KOPT-K1 (cell line): ENCODE measurements around the gene TSPOAP1.
A peak's percentile ranks its signal among the peaks of the same experiment; 100 is the strongest.
"Not testable (repeated sequence)": the region's sequence is repeated elsewhere in the genome, so short reads cannot be mapped to it uniquely, and the experiment has no call there.

Experiments used
- H3K27ac ChIP-seq: fragments of 200-600 bp; sonication (generic); 2 replicates; pipeline ENCODE4 v1.5.1; 2016; ENCODE audit warnings: antibody characterized with exemption, mild to moderate bottlenecking, low read depth, low read length; ENCODE audit not compliant: poor library complexity, severe bottlenecking
- H3K36me3 ChIP-seq: fragments of 200-600 bp; sonication (generic); 2 replicates; pipeline ENCODE4 v1.5.1; 2017; ENCODE audit warnings: antibody characterized with exemption, mild to moderate bottlenecking, low read length, moderate library complexity; ENCODE audit not compliant: insufficient read depth
- H3K9me3 ChIP-seq: fragments of 200-600 bp; sonication (generic); 2 replicates; pipeline ENCODE4 v1.5.1; 2017; ENCODE audit warnings: antibody characterized with exemption, low read length, mild to moderate bottlenecking; ENCODE audit not compliant: insufficient read depth, poor library complexity, severe bottlenecking

The TSPOAP1 gene

DNA sequence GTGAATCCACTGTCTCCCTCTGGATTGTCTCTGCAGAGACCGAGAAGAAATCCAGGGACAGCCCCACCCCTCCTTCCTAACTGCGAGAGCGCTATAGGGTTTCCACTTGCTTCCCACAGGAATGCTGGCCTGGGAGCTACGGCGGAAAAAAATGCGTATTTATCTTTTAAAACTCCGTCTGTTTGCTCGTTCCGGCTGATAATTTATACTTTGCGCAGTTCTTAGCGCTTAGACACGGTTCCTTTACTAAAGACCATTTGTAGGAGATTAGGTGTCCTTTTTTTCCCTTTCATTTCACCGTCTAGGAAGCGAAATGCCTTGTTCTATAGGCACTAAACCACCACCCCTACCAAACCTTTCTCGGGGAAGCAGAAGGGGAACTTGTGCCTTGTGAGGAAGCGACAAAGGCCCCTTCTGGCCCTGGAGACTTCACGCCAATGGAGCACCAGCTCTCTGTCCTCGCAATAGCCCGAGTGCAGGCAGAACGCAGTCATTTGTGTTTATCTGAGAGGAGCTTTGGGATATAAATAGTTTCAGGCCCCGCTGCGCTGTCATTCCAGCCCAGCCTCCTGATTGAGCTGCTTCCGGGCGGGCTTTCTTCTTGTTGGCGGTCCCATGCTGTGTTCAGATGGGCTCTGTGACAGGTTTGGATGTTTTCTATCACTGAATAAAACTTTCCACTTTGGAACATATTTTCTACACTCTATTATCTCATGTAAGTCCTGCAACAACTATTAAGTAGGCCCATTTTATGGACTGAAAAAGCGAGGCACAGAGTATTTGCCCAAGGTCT, 24.2 kb upstream of the TSPOAP1 start:
- Histone ChIP-seq H3K36me3 (peaks cover 31% of the 10 kb centered on the region), H3K27ac (peak overlapping the region; percentile 90), H3K9me3 (no peaks in the 10 kb centered on the region)

DNA sequence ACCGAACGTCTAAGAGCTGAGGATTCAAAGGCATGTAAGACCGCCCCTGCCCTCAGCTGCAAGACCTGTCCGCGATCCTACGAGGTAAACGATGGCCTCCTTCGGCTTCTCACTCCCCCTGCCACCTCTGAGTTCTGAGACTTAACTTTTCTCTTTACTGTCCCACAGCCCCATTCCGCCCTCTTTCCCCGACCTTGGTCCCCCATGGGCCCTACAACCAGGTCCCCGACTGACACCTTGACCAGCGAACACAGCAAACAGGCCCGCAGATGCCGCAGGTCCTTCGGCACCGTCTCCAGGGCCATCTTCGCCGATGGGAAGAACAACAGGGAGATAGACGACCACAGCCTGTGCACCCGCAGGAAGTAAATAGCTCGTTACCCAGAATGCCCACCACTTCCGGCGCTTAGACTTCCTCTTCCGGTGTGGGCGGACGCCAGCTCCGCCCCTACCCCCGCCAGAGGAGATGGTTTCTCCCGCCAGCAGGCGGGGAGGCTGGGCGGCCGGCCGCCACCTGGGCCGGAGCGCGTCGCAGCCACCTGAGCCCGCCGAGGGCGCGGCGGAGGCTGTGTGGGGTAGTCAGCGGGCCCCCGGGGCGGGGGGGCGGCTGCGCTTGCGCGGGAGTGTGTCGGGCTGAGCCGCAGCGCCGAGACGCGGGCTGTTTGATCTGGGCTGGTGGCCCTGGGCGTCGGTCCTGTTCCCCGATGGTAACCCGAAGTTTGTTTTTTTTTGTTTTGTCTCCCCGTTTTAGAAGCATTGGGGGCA, 23.4 kb upstream of the TSPOAP1 start, which contains the start of gene SUPT4H1:
TSS of gene SUPT4H1 (minus strand) at position 371 of the 765 bp plus-strand sequence. CDS start at position 305, 66 bp downstream.
- Histone ChIP-seq H3K27ac (peak within 1 kb of the TSS; percentile 90), H3K36me3 (peaks cover 39% of the 10 kb centered on the region), H3K9me3 (no peaks in the 10 kb centered on the region)

DNA sequence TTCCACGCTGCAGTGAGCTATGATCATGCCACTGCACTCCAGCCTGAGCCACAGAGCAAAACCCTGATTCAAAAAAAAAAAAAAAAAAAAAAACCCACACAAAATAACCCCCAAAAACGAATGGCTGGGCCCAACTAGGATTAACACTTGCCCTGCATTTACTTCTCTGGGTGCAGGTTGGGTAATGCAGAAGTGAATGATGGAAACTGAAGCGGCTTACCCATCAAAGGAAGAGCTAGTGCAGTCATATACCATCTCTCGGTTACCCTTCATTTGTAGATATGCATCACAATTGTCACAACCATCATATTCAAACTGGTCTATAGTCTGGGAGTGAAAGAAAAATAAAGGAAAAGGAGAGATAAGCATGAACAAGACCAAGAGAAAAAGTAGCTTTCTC, 22.6 kb upstream of the TSPOAP1 start:
- Histone ChIP-seq H3K36me3 (peaks cover 47% of the 10 kb centered on the region), H3K27ac (peak overlapping the region; percentile 90), H3K9me3 (no peaks in the 10 kb centered on the region)

GRCh38 chr17:58348038-58348437, 19.4 kb upstream of the TSPOAP1 start:
- no peak overlapping the region for H3K27ac ChIP-seq
- H3K36me3 ChIP-seq = peaks cover 67% of the 10 kb centered on the region
- no peaks in the 10 kb centered on the region for H3K9me3 ChIP-seq

DNA sequence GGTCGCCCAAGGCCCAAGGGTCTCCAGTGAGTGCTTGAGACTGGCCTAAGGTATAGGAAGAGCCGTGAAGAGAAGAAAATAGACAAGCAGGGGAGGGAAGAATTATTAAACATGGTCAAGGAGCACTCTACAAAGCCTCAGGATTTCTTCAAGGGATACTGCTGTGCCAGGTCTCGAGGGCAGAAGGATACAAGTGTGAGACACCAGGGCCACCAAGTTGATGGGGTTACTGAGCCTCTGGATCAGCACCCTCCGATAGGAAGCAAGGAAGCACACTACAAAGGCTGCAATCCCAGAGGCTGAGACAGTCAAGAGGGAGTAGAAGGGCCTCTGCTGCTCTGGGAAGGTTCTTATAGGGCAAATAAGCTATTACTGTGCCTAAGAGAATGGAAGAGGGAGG, 16.9 kb upstream of the TSPOAP1 start:
- Histone ChIP-seq H3K36me3 (peaks cover 75% of the 10 kb centered on the region), H3K9me3 (no peaks in the 10 kb centered on the region), H3K27ac (peak overlapping the region; percentile 99)

- peak overlapping the region; percentile 99 for H3K27ac ChIP-seq
- H3K36me3 ChIP-seq = peaks cover 71% of the 10 kb centered on the region
- no peaks in the 10 kb centered on the region for H3K9me3 ChIP-seq
Measured at GRCh38 chr17:58344791-58345157, 16.2 kb upstream of the TSPOAP1 start.

- peak overlapping the region; percentile 99 for H3K27ac ChIP-seq
- peaks cover 66% of the 10 kb centered on the region for H3K36me3 ChIP-seq
- no peaks in the 10 kb centered on the region for H3K9me3 ChIP-seq
Measured at GRCh38 chr17:58344047-58344790, 15.6 kb upstream of the TSPOAP1 start.

GRCh38 chr17:58343131-58343530, 14.5 kb upstream of the TSPOAP1 start:
- Histone ChIP-seq H3K27ac (peak overlapping the region; percentile 99), H3K9me3 (no peaks in the 10 kb centered on the region), H3K36me3 (peaks cover 55% of the 10 kb centered on the region)

DNA sequence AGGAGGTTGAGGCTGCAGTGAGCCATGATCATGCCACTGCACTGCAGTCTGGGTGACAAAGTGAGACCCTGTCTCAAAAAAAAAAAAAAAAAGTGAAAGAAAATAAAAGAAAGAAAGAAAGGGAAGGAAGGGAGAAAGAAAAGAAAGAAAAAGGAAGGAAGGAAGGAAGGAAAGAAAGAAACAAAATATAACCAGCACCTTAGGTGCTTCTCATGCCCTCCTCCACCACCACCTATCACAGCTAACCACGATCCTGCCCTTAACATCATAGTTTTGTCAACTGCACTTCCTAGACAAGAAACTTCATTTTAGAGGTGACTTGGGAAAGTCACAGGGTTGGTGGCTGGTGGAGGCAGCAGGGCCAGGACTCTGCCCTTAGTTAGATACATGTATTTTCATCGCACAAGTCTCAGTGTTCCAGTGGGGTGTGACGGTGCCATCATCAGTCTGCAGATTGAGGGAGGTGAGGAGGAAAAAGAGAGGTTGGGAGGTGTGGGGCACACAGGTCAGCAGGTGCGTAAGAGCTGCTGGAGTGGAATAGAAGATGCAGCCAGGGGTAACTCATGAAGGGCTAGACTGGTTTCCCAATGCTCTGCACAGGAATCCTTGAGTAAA, 13.4 kb upstream of the TSPOAP1 start:
- H3K36me3 ChIP-seq = peaks cover 43% of the 10 kb centered on the region
- H3K9me3 ChIP-seq = no peaks in the 10 kb centered on the region
- peak overlapping the region; percentile 99 for H3K27ac ChIP-seq

DNA sequence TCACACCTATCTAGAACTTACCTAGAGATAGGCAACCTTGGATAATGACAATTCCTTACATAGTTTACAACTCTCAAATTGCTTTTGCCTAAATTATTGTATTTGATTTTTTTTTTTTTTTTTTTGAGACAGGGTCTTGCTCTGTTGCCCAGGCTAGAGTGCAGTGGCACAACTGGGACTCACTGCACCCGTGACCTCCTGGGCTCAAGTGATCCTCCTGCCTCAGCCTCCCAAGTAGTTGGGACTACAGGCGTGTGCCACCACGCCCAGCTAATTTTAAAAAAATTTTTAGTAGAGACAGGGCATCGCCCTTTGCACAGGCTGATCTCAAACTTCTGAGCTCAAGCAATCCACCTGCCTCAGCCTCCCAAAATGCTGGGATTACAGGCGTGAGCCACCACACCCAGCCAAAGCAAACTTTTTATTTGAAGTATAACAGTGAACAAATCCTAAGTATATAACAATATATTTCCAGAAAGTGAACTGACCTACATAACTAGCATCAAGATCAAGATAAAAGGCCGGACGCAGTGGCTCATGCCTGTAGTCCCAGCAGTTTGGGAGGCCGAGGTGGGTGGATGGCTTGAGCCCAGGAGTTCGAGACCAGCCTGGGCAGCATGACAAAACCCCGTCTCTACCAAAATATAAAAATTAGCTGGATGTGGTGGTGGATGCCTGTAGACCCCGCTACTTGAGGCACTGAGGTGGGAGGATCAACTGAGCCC, 12.7 kb upstream of the TSPOAP1 start:
- peak overlapping the region; percentile 99 for H3K27ac ChIP-seq
- H3K36me3 ChIP-seq = peaks cover 36% of the 10 kb centered on the region
- not testable (repeated sequence) for H3K9me3 ChIP-seq

- no peaks in the 10 kb centered on the region for H3K9me3 ChIP-seq
- H3K27ac ChIP-seq = peak overlapping the region; percentile 99
- H3K36me3 ChIP-seq = peaks cover 28% of the 10 kb centered on the region
Measured at GRCh38 chr17:58340405-58340876, 11.8 kb upstream of the TSPOAP1 start.

DNA sequence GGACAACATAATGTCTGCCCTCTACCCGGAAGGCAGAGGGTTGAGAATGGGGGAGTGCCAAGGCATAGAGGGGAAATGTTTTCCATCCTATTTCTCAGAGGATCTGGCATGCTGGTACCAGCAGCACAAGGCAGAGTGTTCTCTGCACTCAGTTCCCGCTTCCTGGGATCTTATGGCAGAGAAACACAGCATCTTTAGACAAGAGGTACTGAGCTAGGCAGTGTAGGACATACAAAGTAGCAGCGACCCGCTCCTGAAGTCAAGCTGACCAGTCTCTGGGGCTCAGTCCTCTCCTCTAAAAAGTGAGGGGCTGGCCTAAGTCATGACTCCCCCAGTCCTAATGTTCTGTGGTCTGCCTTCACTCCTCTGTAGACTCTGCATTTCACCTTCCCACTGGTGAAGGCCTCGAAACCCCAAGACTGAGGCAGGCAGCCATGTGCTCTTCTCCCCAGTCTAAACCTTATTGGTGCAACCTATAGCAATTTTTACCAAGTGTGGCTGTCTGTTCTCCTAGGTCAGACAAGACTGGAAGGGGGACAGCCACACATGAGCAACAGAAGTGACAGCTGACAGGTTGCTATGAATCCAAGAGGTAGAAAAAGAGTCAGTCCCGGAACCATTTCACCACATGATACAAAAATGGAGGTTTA, 11.3 kb upstream of the TSPOAP1 start:
- no peaks in the 10 kb centered on the region for H3K9me3 ChIP-seq
- H3K36me3 ChIP-seq = peaks cover 23% of the 10 kb centered on the region
- H3K27ac ChIP-seq = peak overlapping the region; percentile 99

DNA sequence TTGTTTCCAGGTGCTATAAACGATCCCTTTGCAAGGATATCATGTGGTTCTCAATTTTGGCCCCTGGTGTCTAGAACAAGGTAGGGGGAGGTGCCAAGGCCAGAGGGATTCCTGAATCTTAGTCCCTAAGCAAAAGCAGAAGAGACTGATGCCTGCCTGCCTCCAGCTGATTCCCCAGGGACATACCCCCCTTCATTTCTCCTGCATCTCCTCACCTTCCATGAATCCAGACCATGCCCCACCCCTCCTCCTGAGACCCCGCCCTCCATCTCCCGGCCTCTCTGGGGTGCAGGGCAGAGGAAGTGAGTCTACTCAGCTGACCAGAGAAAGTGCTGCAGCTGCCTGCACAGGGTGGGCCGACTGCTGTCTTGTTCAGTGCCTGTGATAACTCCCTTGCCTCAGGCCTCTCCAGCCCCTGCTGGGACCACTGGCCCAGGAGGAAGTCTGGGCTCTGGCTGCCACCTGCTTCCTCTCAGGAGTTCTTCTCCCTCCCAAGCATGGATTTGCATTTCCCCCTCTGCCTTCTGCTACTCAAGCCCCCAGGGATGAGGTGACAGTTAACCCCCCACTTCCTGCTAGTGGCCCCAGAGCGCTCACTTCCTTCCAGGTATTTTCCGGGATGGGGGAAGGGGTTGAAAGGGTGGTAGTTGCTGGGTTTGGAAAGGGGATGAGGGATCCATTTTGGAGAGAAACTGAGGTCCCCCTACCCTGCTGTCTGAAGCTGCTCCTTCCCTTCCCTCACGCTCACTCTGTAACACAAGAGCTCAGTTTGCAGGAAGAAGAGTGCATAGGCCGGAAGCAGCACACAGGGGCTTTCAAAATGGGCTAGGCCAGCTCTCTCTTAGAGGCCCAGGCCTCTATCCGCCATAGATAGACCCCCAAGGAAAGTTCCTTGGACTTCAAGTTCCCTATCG, 10.5 kb upstream of the TSPOAP1 start:
- Histone ChIP-seq H3K27ac (peak overlapping the region; percentile 99), H3K9me3 (no peaks in the 10 kb centered on the region), H3K36me3 (peaks cover 23% of the 10 kb centered on the region)
